ENCODE data around the gene PGBD5.

PGBD5 gene

GRCh38 chr1:230368871-230369270, 57.3 kb downstream of the PGBD5 start:
- DNase-seq (ENCODE audit: low read depth), result no peak
- no peak for TF ChIP-seq CTCF (IDR thresholded peaks at IDR 0.05; ENCODE audit: low read depth, low read length, missing control alignments)
- H3K4me3 ChIP-seq (ENCODE audit: low read depth, low read length), result no peak overlapping the region

GRCh38 chr1:230368363-230368762, 57.8 kb downstream of the PGBD5 start:
- H3K4me3 ChIP-seq (ENCODE audit: low read depth, low read length), result no peak overlapping the region
- DNase-seq (ENCODE audit: low read depth), result no peak
- no peak for TF ChIP-seq CTCF (IDR thresholded peaks at IDR 0.05; ENCODE audit: low read depth, low read length, missing control alignments)

GRCh38 chr1:230366504-230366915, 59.6 kb downstream of the PGBD5 start:
- no peak for DNase-seq (ENCODE audit: low read depth)
- TF ChIP-seq CTCF (IDR thresholded peaks at IDR 0.05; ENCODE audit: low read depth, low read length, missing control alignments), result no peak
- H3K4me3 ChIP-seq (ENCODE audit: low read depth, low read length), result no peak overlapping the region

GRCh38 chr1:230365723-230366307, 60.3 kb downstream of the PGBD5 start:
- H3K4me3 ChIP-seq (ENCODE audit: low read depth, low read length), result no peak overlapping the region
- no peak for DNase-seq (ENCODE audit: low read depth)
- peak; percentile 12 for TF ChIP-seq CTCF (IDR thresholded peaks at IDR 0.05; ENCODE audit: low read depth, low read length, missing control alignments)

- no peak for TF ChIP-seq CTCF (IDR thresholded peaks at IDR 0.05; ENCODE audit: low read depth, low read length, missing control alignments)
- DNase-seq (ENCODE audit: low read depth), result no peak
- H3K4me3 ChIP-seq (ENCODE audit: low read depth, low read length), result no peak overlapping the region
Observed at GRCh38 chr1:230362949-230363348, 63.2 kb downstream of the PGBD5 start.

GRCh38 chr1:230361941-230362340, 64.2 kb downstream of the PGBD5 start:
- H3K4me3 ChIP-seq (ENCODE audit: low read depth, low read length), result no peak overlapping the region
- TF ChIP-seq CTCF (IDR thresholded peaks at IDR 0.05; ENCODE audit: low read depth, low read length, missing control alignments), result no peak

GRCh38 chr1:230359992-230360668, 66.0 kb downstream of the PGBD5 start:
- no peak for TF ChIP-seq CTCF (IDR thresholded peaks at IDR 0.05; ENCODE audit: low read depth, low read length, missing control alignments)
- H3K4me3 ChIP-seq (ENCODE audit: low read depth, low read length), result no peak overlapping the region
- no peak for DNase-seq (ENCODE audit: low read depth)

More at GRCh38 chr1:230361941-230362340, 64.2 kb downstream of the PGBD5 start:
- DNase-seq (ENCODE audit: low read depth), result no peak

All from GM12864 (cell line).